ENCODE measurements around the gene POLR3B.

DNA sequence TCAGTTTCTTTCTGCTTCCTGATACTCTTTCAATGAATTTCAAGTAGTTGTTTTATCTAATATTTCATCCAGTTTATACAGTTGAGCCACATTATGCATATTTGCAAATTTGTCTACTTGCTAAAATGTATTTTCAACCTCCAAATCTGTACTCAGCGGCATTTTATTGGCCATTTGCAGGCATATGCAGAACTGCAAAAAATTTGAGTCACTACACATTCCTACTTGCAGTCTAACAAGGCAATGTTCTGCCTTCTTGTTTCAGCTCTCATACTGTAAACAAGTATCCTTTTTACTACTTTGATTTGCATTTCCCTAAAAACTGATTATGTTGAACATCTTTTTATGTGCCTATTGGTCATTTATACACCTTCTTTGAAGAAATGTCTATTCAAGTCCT is 55.0 kb downstream of the POLR3B start:
- no peak for TF ChIP-seq CBX5 (IDR thresholded peaks at IDR 0.05; ENCODE audit: low read depth, low read length)
- no peak for TF ChIP-seq EZH2 (IDR thresholded peaks at IDR 0.05; ENCODE audit: low read depth, low read length, severe bottlenecking)
- TF ChIP-seq POLR2A (IDR thresholded peaks at IDR 0.05; ENCODE audit: control extremely low read depth in 1 of 2, low read depth in 2 of 2, low read length in 2 of 2) = no peak
- TF ChIP-seq, protein P1, sequence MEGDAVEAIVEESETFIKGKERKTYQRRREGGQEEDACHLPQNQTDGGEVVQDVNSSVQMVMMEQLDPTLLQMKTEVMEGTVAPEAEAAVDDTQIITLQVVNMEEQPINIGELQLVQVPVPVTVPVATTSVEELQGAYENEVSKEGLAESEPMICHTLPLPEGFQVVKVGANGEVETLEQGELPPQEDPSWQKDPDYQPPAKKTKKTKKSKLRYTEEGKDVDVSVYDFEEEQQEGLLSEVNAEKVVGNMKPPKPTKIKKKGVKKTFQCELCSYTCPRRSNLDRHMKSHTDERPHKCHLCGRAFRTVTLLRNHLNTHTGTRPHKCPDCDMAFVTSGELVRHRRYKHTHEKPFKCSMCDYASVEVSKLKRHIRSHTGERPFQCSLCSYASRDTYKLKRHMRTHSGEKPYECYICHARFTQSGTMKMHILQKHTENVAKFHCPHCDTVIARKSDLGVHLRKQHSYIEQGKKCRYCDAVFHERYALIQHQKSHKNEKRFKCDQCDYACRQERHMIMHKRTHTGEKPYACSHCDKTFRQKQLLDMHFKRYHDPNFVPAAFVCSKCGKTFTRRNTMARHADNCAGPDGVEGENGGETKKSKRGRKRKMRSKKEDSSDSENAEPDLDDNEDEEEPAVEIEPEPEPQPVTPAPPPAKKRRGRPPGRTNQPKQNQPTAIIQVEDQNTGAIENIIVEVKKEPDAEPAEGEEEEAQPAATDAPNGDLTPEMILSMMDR (IDR thresholded peaks at IDR 0.05; ENCODE audit: control extremely low read depth in 1 of 3, insufficient read depth in 1 of 3, low read depth in 1 of 3, low read length in 3 of 3) = no peak
- no peak for TF ChIP-seq BCL11A (IDR thresholded peaks at IDR 0.05; ENCODE audit: low read depth in 2 of 2, low read length in 2 of 2)
- TF ChIP-seq, protein P2, sequence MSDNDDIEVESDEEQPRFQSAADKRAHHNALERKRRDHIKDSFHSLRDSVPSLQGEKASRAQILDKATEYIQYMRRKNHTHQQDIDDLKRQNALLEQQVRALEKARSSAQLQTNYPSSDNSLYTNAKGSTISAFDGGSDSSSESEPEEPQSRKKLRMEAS (IDR thresholded peaks at IDR 0.05) = no peak
- TF ChIP-seq EGR1 (IDR thresholded peaks at IDR 0.05; ENCODE audit: borderline replicate concordance, low read depth, low read length) = no peak
- TF ChIP-seq CHD1 (IDR thresholded peaks at IDR 0.05; ENCODE audit: low read depth, low read length) = no peak
- TF ChIP-seq POLR2AphosphoS5 (IDR thresholded peaks at IDR 0.05; ENCODE audit: low read depth, low read length) = no peak
- TF ChIP-seq HDAC6 (IDR thresholded peaks at IDR 0.05; ENCODE audit: low read depth, low read length) = no peak

Measured in H1 (cell line).